HG03025 (cell line): Measurements from ENCODE around the gene AAMP.
"Not testable (repeated sequence)": the region's sequence is repeated elsewhere in the genome, so short reads cannot be mapped to it uniquely, and the experiment has no call there.

Experiments used
- ATAC-seq: cut with Tn5 transposase; IDR thresholded peaks from one replicate; pipeline ENCODE4 v1.9.1; 2021; ENCODE audit warnings: mild to moderate bottlenecking, moderate library complexity; ENCODE audit not compliant: unreplicated experiment, low FRiP score

The AAMP gene, protein sequence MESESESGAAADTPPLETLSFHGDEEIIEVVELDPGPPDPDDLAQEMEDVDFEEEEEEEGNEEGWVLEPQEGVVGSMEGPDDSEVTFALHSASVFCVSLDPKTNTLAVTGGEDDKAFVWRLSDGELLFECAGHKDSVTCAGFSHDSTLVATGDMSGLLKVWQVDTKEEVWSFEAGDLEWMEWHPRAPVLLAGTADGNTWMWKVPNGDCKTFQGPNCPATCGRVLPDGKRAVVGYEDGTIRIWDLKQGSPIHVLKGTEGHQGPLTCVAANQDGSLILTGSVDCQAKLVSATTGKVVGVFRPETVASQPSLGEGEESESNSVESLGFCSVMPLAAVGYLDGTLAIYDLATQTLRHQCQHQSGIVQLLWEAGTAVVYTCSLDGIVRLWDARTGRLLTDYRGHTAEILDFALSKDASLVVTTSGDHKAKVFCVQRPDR

GRCh38 chr2:218269900-218270720 lies at the start of gene AAMP, which contains the start of gene PNKD:
AAMP (minus strand) TSS chr2:218270137; CDS start chr2:218270086, 51 bp downstream.
PNKD (plus strand) TSS chr2:218270519; CDS start chr2:218270536, 17 bp downstream.
- ATAC-seq: peak; percentile 83

- ATAC-seq: no peak
Observed at GRCh38 chr2:218318241-218318640, 48.3 kb upstream of the AAMP start.

DNA sequence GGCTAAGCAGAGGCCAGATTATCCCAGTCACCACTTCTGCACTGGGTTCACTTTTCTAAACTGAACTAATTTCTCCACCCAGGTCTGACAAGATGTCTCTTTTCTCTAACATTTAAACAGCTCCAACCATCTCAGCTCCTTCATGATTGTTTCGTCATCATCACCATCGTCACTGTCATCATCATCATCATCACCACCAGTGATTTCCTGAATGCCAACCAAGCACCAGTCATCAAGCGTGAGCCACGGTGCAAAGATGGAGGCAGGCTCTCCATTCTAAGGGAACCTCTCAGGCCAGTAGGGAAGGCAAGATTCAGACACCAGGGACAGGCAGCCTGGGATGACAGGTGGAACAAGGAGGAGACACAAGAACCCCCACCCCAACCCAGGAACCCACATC lies 47.9 kb upstream of the AAMP start:
- no peak for ATAC-seq

GRCh38 chr2:218317303-218317630 lies 47.3 kb upstream of the AAMP start:
- ATAC-seq: no peak

DNA sequence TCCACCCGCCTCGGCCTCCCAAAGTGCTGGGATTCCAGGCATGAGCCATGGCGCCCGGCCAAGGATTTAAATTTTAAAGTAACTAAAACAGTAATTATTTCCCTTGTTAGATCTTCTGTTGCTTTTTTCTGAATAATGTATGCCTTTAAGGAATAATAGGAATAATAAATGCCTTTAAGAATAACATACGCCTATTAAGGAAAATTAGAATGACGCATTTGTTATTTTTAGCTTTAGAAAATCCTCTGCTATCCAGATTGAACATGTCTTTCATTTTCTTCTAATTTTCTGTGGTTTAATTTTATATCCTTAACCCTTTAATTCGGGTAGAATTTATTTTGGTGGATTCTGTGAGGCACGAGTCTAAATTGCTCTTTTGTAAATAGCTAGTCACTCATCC lies 45.5 kb upstream of the AAMP start:
- no peak for ATAC-seq

GRCh38 chr2:218314764-218315163 lies 44.8 kb upstream of the AAMP start:
- ATAC-seq: not testable (repeated sequence)

- no peak for ATAC-seq
Observed at GRCh38 chr2:218313356-218313755, 43.4 kb upstream of the AAMP start.

DNA sequence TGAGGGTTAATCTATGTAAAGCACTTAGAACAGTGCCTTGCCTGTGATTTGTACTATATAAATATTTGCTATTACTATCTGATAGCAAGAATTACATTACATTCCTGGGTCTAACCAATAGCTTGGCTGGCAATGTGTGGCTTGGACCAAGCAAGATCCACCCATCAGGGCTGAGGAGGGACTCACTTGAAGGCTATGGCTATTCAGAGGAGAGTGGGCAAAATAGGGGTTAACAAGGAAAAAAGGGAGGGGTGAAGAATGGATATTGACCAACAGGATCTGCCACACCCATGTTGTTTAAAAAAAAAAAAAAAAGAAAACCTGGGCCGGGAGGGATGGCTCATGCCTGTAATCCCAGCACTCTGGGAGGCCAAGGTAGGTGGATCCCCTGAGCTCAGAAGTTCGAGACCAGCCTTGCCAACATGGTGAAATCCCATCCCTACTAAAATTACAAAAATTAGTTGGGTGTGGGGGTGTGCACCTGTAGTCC lies 42.4 kb upstream of the AAMP start:
- ATAC-seq: no peak

DNA sequence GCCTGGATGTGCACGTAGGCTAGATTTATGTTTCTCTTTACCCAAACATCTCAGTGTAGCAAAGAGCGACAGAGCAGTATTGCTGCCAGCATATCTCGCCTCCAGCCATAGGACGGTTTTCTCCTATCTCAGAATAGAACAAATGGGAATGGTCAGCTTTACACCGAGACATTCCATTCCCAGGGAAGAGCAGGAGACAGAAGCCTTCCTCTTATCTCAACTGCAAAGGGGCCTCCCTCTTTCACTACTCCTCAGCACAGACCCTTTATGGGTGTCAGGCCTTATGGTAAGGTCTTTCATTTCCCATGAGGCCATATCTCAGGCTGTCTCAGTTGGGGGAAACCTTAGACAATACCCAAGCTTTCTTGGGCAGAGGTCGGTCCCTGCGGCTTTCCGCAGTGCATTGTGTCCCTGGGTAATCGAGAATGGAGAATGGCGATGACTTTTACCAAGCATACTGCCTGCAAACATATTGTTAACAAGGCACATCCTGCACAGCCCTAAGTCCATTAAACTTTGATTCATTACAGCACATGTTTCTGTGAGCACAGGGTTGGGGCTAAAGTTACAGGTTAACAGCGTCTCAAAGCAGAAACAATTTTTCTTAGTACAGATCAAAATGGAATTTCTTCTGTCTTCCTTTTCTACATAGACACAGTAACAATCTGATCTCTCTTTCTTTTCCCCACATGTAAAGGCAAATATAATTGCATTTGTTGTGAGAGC lies 41.8 kb upstream of the AAMP start:
- not testable (repeated sequence) for ATAC-seq

DNA sequence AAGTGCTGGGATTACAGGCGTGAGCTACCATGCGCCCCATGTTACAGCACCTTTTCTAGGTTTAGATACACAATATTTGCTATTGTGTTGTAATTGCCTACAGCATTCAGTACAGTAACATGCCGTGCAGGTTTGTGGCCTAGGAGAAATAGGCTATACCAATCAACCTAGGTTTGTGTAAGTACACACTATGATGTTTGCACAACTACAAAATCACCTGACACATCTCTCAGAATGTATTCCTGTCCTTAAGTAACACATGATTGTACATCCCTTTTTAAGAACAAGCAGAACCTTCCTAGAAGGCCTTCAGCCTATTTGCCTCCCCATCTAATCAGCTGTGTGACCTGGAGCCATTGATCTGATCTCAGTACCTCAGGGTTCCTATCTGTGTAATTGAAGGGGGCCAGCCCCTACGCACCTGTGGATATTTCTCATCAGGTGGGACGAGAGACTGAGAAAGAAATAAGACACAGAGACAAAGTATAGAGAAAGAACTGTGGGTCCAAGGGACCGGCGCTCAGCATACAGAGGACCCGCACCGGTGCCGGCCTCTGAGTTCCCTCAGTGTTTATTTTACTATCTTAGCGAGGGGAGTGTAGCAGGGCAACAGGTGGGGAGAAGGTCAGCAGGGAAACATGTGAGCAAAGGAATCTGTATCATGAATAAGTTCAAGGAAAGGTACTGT lies 41.1 kb upstream of the AAMP start:
- no peak for ATAC-seq

- no peak for ATAC-seq
Observed at GRCh38 chr2:218307415-218308090, 37.6 kb upstream of the AAMP start.

- ATAC-seq: no peak
Observed at GRCh38 chr2:218306184-218306920, 36.4 kb upstream of the AAMP start.

- no peak for ATAC-seq
Observed at GRCh38 chr2:218305383-218305782, 35.4 kb upstream of the AAMP start.

- ATAC-seq: no peak
Observed at GRCh38 chr2:218301176-218301819, 31.4 kb upstream of the AAMP start.

- ATAC-seq: no peak
Observed at GRCh38 chr2:218300141-218300540, 30.2 kb upstream of the AAMP start.

- no peak for ATAC-seq
Observed at GRCh38 chr2:218298314-218298875, 28.5 kb upstream of the AAMP start.

DNA sequence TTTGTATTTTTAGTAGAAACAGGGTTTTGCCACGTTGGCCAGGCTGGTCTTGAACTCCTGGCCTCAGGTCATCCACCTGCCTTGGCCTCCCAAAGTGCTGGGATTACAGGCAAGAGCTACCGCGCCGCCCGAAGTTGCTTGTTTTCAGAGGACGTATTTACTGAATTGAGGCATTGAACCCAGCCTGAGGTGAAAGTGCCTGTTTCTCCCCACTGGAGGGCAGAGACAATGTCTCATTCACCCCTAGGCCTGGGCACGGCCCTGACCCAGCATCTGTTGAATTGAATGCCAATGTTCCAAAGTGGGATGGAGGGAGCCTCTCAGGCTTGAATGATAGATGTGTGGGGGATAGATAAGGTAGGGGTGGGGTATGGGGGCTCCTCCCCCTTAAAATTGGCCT lies 26.9 kb upstream of the AAMP start:
- ATAC-seq: no peak

- ATAC-seq: no peak
Observed at GRCh38 chr2:218296200-218296599, 26.3 kb upstream of the AAMP start.
